Progenitor cell of endocrine pancreas (in vitro differentiated cells): ENCODE data around the gene TTC32. TPM values are rescaled to one million over a fixed set of nuclear protein-coding genes. Genes with fewer than 3 reads are reported as not detected.
A peak's percentile ranks its signal among the peaks of the same experiment; 100 is the strongest.

Experiments used
- DNase-seq: peaks from one replicate; pipeline ENCODE4 v3.0.0; 2021; ENCODE audit warnings: low spot score; ENCODE audit not compliant: unreplicated experiment
- H3K27ac Mint-ChIP-seq: 2 replicates; pipeline ENCODE4 v1.8.0; 2021; ENCODE audit warnings: mild to moderate bottlenecking, moderate library complexity, mixed read lengths
- H3K27me3 Mint-ChIP-seq: 2 replicates; pipeline ENCODE4 v1.8.0; 2021; ENCODE audit warnings: mixed read lengths
- H3K36me3 Mint-ChIP-seq: 2 replicates; pipeline ENCODE4 v1.8.0; 2022; ENCODE audit warnings: mixed read lengths; ENCODE audit not compliant: insufficient read depth
- H3K4me1 Mint-ChIP-seq: 2 replicates; pipeline ENCODE4 v1.8.0; 2021; ENCODE audit warnings: low read depth, mixed read lengths
- H3K4me3 Mint-ChIP-seq: 2 replicates; pipeline ENCODE4 v1.8.0; 2021; ENCODE audit warnings: low read depth, mild to moderate bottlenecking, moderate library complexity, mixed read lengths
- H3K9me3 Mint-ChIP-seq: 2 replicates; pipeline ENCODE4 v1.8.0; 2021; ENCODE audit warnings: low read depth, mixed read lengths
- CTCF ChIP-seq: fragments of 200-600 bp; sonication (generic); IDR thresholded peaks from one replicate; pipeline ENCODE4 v1.5.0; 2021; ENCODE audit warnings: antibody characterized with exemption, mild to moderate bottlenecking; ENCODE audit not compliant: unreplicated experiment
- total RNA-seq: library from RNA; stranded (reverse); gene quantifications from 2 replicates; pipeline ENCODE4 v1.2.1, GENCODE V29; 2021

The TTC32 gene
- total RNA-seq, 1 donor from 2014 or later: 15.6 TPM

- H3K4me1 Mint-ChIP-seq: no peaks in the 10 kb centered on the region
- no peak overlapping the region for H3K4me3 Mint-ChIP-seq
- H3K9me3 Mint-ChIP-seq: no peaks in the 10 kb centered on the region
These were observed 10.2 kb upstream of the TTC32 start for GRCh38 chr2:19911808-19912509.

GRCh38 chr2:19902216-19902740 lies 495 bp upstream of the TTC32 start:
- TF ChIP-seq CTCF: no peak
- peaks cover 25% of the 10 kb centered on the region for H3K4me1 Mint-ChIP-seq
- no peaks in the 10 kb centered on the region for H3K27me3 Mint-ChIP-seq
- no peaks in the 10 kb centered on the region for H3K36me3 Mint-ChIP-seq
- no peaks in the 10 kb centered on the region for H3K9me3 Mint-ChIP-seq
- H3K4me3 Mint-ChIP-seq: peak overlapping the region; percentile 99
- H3K27ac Mint-ChIP-seq: peak overlapping the region; percentile 100
- DNase-seq: no peak

More at GRCh38 chr2:19911808-19912509, 10.2 kb upstream of the TTC32 start:
- DNase-seq: no peak
- Mint-ChIP-seq H3K27me3 (no peaks in the 10 kb centered on the region), H3K27ac (no peak overlapping the region), H3K36me3 (no peaks in the 10 kb centered on the region)
- no peak for TF ChIP-seq CTCF

- no peaks in the 10 kb centered on the region for H3K36me3 Mint-ChIP-seq
- no peak for DNase-seq
- TF ChIP-seq CTCF: no peak
- no peaks in the 10 kb centered on the region for H3K9me3 Mint-ChIP-seq
- peak overlapping the region; percentile 100 for H3K27ac Mint-ChIP-seq
- H3K4me3 Mint-ChIP-seq: peak overlapping the region; percentile 99
- peaks cover 25% of the 10 kb centered on the region for H3K4me1 Mint-ChIP-seq
- H3K27me3 Mint-ChIP-seq: no peaks in the 10 kb centered on the region
These were observed 797 bp downstream of the TTC32 start for GRCh38 chr2:19900931-19901441.

- DNase-seq: no peak
- no peaks in the 10 kb centered on the region for H3K36me3 Mint-ChIP-seq
These were observed 1.5 kb downstream of the TTC32 start for GRCh38 chr2:19899985-19900930.

More at GRCh38 chr2:19899985-19900930, 1.5 kb downstream of the TTC32 start:
- no peaks in the 10 kb centered on the region for H3K9me3 Mint-ChIP-seq
- TF ChIP-seq CTCF: no peak
- peak overlapping the region; percentile 100 for H3K27ac Mint-ChIP-seq
- H3K27me3 Mint-ChIP-seq: no peaks in the 10 kb centered on the region
- H3K4me3 Mint-ChIP-seq: peak overlapping the region; percentile 99
- peaks cover 28% of the 10 kb centered on the region for H3K4me1 Mint-ChIP-seq
